GM12878 (cell line): ENCODE results near the gene AP2S1.

Experiments
- CHD2 ChIP-seq: IDR thresholded peaks from 2 replicates; pipeline ENCODE4 v1.6.1; 2011; ENCODE audit warnings: low read depth, low read length, improper control_type of control experiment, borderline replicate concordance
- CTCF ChIP-seq, 3 experiments: IDR thresholded peaks in 2 of 3; conservative IDR thresholded peaks in 1 of 3; 2 replicates each; pipeline ENCODE4 v1.5.1; 2011; ENCODE audit warnings: low read depth in 3 of 3, low read length in 3 of 3, mild to moderate bottlenecking in 3 of 3, control low read depth in 2 of 3, moderate library complexity in 2 of 3, inconsistent platforms in 1 of 3, mixed read lengths in 1 of 3; ENCODE audit not compliant: control insufficient read depth in 2 of 3, insufficient read depth in 1 of 3; ENCODE audit errors: extremely low read depth in 1 of 3
- EP300 ChIP-seq, 2 experiments: fragments of 150-350 bp in 1 of 2; IDR thresholded peaks; 2 replicates each; pipeline ENCODE4 v1.6.1; 2011 to 2012; ENCODE audit warnings: low read depth in 2 of 2, low read length in 2 of 2, borderline replicate concordance in 1 of 2, improper control_type of control experiment in 1 of 2, inconsistent platforms in 1 of 2; ENCODE audit not compliant: control insufficient read depth in 1 of 2
- EZH2 ChIP-seq: IDR thresholded peaks from 2 replicates; pipeline ENCODE4 v1.6.1; 2012; ENCODE audit warnings: low read depth, mild to moderate bottlenecking, control low read depth, inconsistent platforms, low read length, borderline replicate concordance; ENCODE audit not compliant: control insufficient read depth
- LARP7 ChIP-seq: fragments of 450-650 bp; IDR thresholded peaks from 2 replicates; pipeline ENCODE4 v1.6.1; 2017; ENCODE audit warnings: mild to moderate bottlenecking
- NRF1 ChIP-seq: conservative IDR thresholded peaks from 2 replicates; pipeline ENCODE4 v1.6.1; 2011; ENCODE audit warnings: mild to moderate bottlenecking, low read depth, low read length, improper control_type of control experiment
- POLR2AphosphoS5 ChIP-seq: IDR thresholded peaks from 2 replicates; pipeline ENCODE4 v1.6.1; 2011; ENCODE audit warnings: mild to moderate bottlenecking, low read length, inconsistent platforms
- SMAD1 ChIP-seq: fragments of 450-650 bp; IDR thresholded peaks from 2 replicates; pipeline ENCODE4 v1.6.1; 2018; ENCODE audit warnings: mild to moderate bottlenecking, low read depth; ENCODE audit not compliant: partially characterized antibody
- TAF1 ChIP-seq: IDR thresholded peaks from 2 replicates; pipeline ENCODE4 v1.6.1; 2011; ENCODE audit warnings: mild to moderate bottlenecking, low read depth, low read length, borderline replicate concordance
- ZNF24 ChIP-seq: fragments of 450-650 bp; IDR thresholded peaks from 2 replicates; pipeline ENCODE4 v1.6.1; 2017; ENCODE audit warnings: antibody characterized with exemption, mild to moderate bottlenecking

- TF ChIP-seq CTCF (IDR thresholded peaks at IDR 0.05 in 2 of 3, conservative IDR thresholded peaks at IDR 0.05 in 1 of 3; ENCODE audit: control insufficient read depth in 2 of 3, extremely low read depth in 1 of 3, insufficient read depth in 1 of 3, low read depth in 3 of 3, low read length in 3 of 3): no peak
- no peak for TF ChIP-seq POLR2AphosphoS5
- no peak for TF ChIP-seq EZH2
- no peak for TF ChIP-seq ZNF24
- no peak for TF ChIP-seq SMAD1
- no peak for TF ChIP-seq LARP7
- no peak for TF ChIP-seq NRF1
- no peak for TF ChIP-seq EP300 (IDR thresholded peaks at IDR 0.05; ENCODE audit: borderline replicate concordance in 1 of 2, control insufficient read depth in 1 of 2, low read depth in 2 of 2, low read length in 2 of 2)
- TF ChIP-seq CHD2: no peak
- no peak for TF ChIP-seq TAF1
These were observed 48.5 kb downstream of the AP2S1 start for GRCh38 chr19:46802152-46802551.
